HG03196 (cell line): ENCODE measurements around the gene TANC1.
"Not testable (repeated sequence)": the region's sequence is repeated elsewhere in the genome, so short reads cannot be mapped to it uniquely, and the experiment has no call there.

ENCODE experiments used
- ATAC-seq: cut with Tn5 transposase; IDR thresholded peaks from one replicate; pipeline ENCODE4 v1.9.1; 2021; ENCODE audit not compliant: unreplicated experiment

TANC1 gene

GRCh38 chr2:159082119-159082518, 113.7 kb downstream of the TANC1 start:
- ATAC-seq = no peak

DNA sequence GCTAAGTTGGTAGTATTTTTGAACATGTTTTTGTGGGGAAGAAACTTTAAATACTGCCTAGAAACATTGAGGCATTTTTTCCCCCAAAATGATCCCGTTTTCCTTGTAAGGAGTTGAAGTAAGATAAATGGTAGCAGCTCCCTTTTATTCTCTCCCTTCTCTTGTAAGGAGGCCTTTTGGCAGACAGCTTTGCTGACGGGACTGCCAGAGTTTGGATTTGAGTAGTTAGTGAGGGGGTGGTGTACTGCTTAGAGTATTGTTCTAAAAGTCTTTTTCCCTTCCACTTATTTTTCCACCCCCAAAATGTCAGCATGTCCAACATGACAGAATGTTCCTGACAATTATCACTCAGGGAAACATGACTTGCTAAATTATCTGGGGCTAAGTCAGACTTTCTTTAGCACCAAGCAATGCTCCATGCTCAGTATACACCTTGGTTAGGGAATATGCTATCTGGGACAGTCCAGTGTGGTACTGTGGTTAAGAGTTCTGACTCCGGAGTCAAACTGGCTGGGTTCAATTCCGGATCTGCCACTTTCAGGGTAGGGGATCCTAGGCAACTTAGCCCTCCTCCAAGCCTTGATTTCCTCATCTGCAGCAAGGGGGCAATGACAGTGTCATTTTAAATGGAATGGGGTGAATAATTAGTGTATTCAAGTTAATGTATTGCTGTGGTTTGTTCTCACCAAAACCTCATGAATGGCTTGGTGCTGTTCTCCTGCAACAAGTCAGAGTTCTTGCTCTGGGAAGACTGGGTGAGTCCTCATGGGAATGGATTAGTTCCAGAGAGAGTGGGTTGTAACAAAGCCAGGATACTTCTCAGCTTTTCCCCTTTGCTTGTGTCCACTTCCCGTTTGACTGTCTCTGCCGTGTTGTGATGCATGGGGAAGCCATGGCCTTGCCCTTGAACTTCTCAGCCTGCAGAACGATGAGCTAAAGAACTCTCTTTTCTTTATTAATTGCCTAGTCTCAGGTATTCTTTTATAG, 116.2 kb downstream of the TANC1 start:
- ATAC-seq = no peak

DNA sequence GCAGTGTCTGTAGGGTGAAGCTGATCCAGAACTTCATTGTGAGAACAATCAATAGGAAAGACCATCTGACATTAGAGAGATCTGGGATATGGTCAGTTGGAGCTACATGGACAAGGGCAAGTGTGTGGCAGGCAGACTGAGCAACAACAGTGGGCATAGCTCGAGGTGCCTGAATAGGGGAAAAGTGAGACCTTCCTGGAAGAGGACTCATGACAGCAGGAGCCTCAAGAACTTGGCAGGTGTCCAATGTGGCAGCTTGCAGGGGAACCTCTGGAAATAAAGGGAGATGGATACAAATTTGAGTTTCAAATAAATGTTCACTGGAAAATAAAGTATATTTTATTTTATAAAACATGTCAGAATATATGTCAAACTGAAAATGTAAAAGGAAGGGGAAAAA, 117.9 kb downstream of the TANC1 start:
- ATAC-seq = no peak

GRCh38 chr2:159086826-159087225, 118.4 kb downstream of the TANC1 start:
- ATAC-seq = no peak

GRCh38 chr2:159088906-159089305, 120.5 kb downstream of the TANC1 start:
- ATAC-seq = no peak

DNA sequence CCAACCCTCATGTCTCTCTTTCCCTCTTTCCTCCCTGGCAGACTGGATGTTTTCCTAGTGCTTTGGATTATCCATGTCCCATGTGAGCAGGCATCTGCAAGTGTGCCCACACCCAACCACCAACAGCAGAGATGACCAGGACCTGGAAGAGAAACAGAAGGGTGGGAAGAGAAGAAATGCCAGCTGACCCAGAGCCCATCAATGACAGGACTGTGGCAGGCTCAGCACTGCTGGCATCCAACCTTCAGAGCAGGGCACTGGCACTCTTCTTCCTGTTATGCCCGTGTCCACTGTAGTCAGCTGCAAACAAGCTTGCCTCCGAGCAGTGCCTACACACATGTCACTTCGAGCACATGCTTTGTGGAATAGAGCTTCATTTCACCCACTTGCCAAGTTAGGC, 121.1 kb downstream of the TANC1 start:
- ATAC-seq = no peak

- no peak for ATAC-seq
These were observed 122.2 kb downstream of the TANC1 start for GRCh38 chr2:159090514-159091201.

- ATAC-seq = no peak
These were observed 122.9 kb downstream of the TANC1 start for GRCh38 chr2:159091381-159091780.

- ATAC-seq = no peak
These were observed 123.5 kb downstream of the TANC1 start for GRCh38 chr2:159091976-159092375.

DNA sequence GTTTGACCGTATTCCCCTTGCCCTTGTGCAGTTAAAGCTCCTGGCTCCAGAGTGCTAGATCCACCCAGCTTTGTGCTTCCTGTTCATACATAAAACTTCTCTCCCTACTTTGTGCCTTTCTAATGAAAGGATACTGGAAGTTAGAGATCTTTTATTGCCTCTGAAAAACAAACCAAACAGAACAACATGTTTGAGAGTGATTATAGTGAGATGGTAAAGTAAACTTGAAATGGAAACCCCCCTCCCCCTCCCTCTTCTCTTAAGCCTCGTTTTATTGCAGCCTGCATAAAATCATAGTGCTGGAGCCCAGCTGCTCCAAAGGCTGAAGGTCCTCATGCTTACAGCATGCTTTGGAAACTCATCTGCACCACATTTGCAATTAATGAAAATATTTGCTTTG, 125.1 kb downstream of the TANC1 start:
- ATAC-seq = no peak

DNA sequence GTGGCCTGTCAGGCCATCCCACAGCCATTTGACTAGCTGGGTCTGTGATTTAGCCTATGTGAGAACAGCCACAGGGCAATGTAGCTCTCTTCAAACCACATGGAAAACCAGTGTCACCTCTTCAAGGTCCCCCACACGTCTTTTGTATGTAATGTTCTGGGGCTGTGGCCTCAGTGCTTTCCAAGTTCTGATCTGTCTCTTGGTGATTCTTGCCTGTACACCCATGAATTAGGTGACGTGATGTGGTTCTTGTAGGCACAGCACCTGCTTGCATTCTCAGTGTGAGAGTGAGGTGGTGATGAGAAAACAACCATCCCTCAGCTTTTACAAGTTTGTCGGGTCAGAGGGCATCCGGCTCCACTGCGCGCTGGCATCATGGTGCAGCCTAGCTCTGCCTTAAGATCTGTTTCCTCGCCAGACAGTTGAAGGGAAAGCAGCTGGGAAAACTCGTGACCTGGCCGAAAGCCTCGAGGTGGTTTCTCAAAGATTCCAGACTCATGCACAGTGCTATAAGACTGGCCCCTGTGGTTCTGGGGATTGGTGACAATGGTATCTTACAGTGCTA, 125.8 kb downstream of the TANC1 start:
- ATAC-seq = no peak

DNA sequence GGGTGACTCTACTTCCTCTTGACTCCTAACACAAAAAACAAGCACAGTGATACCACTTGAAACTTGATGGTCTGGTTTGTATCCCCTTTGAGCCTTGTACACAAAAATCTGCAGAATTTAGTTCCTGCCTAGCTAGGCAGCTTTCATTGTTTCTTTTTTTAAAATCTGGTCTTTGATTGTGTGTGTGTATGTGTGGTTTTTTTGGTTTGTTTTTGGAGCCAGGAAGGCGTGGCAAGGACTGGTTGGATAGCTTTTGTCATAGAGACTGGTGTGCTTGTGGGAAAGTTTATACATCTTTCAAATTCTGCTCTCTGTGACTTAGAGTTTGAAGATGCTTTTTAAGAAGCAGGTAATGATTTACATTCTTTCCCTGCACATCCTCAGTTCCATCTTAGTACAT, 127.4 kb downstream of the TANC1 start:
- no peak for ATAC-seq

DNA sequence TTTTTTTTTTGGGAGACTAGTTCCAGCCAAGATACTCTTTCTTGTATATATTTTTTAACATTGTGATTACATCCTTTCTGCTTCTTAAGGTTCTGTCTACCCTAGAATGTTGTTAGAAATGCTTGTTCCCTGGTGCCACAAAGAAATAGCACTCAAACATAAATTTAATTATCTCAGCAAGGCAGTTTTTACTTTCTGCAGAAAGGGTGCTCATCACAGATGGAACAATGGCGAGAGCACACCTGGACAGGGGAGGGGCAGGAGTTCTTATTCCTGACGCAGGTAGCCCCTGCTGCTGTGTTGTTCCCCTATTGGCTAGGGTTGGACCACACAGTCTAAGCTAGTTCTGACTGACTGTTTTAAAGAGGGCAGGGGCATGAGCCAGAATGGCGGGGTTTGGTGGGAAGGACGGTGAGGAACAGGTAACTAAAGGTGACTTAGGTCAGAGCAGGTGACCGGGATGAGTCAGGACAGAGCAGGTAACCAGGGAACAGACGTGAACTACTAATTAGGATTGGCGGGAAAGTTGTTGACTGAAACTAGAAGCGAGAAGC, 127.9 kb downstream of the TANC1 start:
- ATAC-seq = not testable (repeated sequence)

DNA sequence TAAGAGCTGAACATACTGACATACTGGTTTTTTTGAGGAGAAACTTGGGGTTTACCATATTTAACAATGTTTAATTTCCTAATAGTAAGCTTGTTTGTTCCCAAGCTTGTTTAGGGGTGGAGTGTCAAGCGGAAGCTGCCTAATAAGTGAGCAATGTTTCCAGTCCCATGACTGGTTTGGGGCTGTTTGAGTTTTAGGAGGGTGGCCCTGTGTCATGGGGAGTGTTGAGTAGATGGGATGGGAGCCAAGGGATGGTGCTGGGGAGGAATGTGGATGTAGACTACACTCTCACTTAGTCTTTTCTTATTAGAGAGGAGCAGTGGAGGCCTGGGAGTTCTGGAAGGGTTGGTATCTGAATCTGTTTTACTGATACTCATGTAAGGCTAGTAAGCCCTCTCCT, 128.5 kb downstream of the TANC1 start:
- no peak for ATAC-seq

DNA sequence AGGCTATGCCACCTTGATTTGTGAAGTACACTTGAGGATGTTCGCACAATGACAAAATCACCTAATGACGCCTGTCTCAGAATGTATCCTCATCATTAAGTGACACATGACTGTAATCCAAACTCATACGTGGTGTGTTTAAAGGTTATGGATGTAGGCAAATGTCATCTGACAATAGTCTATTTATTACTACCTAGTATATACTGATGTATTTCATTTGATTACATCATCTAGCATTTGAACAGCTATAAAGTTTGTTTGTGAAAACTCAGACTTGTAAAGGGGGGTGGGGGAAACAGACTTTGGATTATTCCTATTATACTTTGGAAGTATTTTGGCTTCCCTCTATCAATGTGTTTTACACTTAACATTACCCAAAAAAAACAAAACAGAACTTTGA, 129.9 kb downstream of the TANC1 start:
- no peak for ATAC-seq

- ATAC-seq = no peak
These were observed 130.5 kb downstream of the TANC1 start for GRCh38 chr2:159098921-159099411.

DNA sequence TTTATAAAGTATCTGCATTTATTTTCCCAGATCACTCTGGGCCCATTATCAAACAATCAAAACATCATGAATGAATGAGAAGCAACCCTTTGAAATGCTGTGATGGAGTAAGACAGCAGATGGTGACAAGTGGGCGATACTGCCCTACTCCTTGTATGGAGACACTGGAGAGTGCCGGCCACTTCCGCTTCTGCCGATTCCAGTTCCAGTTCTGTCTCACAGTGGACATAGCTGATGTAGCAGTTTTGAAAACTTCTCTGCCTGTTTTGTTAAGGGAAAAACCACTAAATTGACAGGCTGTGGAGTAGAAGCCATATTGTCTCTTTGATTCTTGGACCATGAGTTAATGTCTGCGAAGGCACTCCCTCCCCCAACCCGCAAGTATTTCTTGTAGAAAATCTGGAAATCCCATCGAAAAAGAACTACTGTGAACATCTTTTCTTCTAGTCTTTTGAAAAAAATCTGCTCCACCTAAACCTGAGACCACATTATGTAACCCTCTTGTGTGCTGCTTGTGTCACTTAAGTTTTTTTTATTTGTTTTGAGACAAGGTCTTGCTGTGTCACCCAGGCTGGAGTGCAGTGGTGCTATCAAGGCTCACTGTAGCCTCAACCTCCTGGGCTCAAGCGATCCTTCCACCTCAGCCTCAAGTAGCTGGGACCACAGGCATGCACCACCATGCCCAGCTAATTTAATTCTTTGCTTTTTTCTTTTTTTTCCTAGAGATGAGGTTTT, 133.5 kb downstream of the TANC1 start:
- ATAC-seq = no peak

- ATAC-seq = no peak
These were observed 135.0 kb downstream of the TANC1 start for GRCh38 chr2:159103411-159103810.

GRCh38 chr2:159106109-159106508, 137.7 kb downstream of the TANC1 start:
- no peak for ATAC-seq

DNA sequence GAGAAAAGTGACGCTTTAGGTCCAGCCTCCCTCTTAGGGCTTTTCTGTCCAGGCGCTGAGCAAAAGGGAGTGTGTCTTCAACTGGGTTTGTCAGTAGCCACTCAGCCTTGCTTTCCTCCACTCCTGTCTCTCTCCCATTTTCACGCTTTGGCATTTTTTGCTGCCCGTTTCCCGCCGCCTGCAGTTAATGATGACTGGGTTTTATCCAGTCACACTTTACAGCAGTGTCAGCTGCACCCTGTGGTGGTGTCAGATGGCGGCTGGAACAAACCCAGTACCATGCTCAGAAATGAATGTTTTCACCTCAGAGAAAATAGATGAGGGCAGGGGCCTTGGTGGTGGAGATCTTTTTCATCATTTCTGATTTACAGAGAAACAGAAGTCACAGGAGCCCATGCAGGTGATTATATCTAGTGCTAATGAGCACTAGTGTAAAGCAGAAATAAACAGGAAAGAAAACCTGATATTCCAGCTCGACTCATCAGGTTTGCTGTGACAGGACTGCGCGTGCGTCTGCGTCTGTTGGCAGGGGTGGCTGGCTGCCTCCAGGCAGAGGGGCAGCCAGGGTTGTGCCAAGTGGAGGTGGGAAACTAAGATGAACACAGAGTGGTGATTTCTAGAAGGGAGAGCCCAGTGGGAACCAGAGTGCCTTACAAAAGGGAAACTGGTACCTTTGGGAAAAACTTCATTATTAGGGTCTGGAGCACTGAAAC, 139.9 kb downstream of the TANC1 start:
- no peak for ATAC-seq
